Progenitor cell of endocrine pancreas (in vitro differentiated cells): ENCODE data around the gene ADGRG3. TPM values are rescaled to one million over a fixed set of nuclear protein-coding genes. Genes with fewer than 3 reads are reported as not detected.
A peak's percentile ranks its signal among the peaks of the same experiment; 100 is the strongest.

Experiments used
- DNase-seq: peaks from one replicate; pipeline ENCODE4 v3.0.0; 2021; ENCODE audit warnings: low spot score; ENCODE audit not compliant: unreplicated experiment
- H3K27ac Mint-ChIP-seq: 2 replicates; pipeline ENCODE4 v1.8.0; 2021; ENCODE audit warnings: mild to moderate bottlenecking, moderate library complexity, mixed read lengths
- H3K27me3 Mint-ChIP-seq: 2 replicates; pipeline ENCODE4 v1.8.0; 2021; ENCODE audit warnings: mixed read lengths
- H3K36me3 Mint-ChIP-seq: 2 replicates; pipeline ENCODE4 v1.8.0; 2022; ENCODE audit warnings: mixed read lengths; ENCODE audit not compliant: insufficient read depth
- H3K4me1 Mint-ChIP-seq: 2 replicates; pipeline ENCODE4 v1.8.0; 2021; ENCODE audit warnings: low read depth, mixed read lengths
- H3K4me3 Mint-ChIP-seq: 2 replicates; pipeline ENCODE4 v1.8.0; 2021; ENCODE audit warnings: low read depth, mild to moderate bottlenecking, moderate library complexity, mixed read lengths
- H3K9me3 Mint-ChIP-seq: 2 replicates; pipeline ENCODE4 v1.8.0; 2021; ENCODE audit warnings: low read depth, mixed read lengths
- total RNA-seq: library from RNA; stranded (reverse); gene quantifications from 2 replicates; pipeline ENCODE4 v1.2.1, GENCODE V29; 2021
- TF ChIP-seq, protein P1 (sequence below): fragments of 200-600 bp; sonication (generic); IDR thresholded peaks from one replicate; pipeline ENCODE4 v1.5.0; 2021; ENCODE audit warnings: antibody characterized with exemption, mild to moderate bottlenecking; ENCODE audit not compliant: unreplicated experiment

The ADGRG3 gene
- total RNA-seq, 1 donor from 2014 or later = not detected

DNA sequence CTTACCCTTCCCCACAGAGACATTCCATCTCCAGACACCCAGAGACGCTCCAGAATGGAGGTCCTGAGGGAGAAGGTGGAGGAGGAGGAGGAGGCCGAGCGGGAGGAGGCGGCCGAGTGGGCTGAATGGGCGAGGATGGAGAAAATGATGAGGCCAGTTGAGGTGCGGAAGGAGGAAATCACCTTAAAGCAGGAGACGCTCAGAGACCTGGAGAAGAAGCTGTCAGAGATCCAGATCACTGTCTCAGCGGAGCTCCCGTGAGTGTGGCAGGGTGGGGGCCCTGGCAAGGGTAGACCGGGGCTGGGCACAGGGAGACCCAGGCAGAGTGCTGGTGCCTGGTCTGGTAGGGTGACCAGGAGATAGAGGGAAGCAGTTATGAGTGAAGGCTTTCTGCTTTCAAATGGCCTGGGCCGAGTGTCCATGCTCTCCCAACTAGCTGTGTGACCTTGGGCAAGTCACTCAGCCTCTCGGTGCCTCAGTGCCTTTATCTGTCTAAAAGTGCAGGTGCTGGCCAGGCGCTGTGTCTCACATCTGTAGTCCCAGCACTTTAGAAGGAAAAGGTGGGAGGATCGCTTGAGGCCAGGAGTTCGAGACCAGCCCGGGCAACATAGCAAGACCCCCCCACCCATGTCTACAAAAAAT is 29.9 kb downstream of the ADGRG3 start:
- Mint-ChIP-seq H3K4me3 (no peak overlapping the region), H3K36me3 (no peaks in the 10 kb centered on the region), H3K4me1 (peaks cover 34% of the 10 kb centered on the region), H3K27me3 (no peaks in the 10 kb centered on the region), H3K27ac (no peak overlapping the region), H3K9me3 (no peaks in the 10 kb centered on the region)
- DNase-seq = no peak
- TF ChIP-seq, protein P1, sequence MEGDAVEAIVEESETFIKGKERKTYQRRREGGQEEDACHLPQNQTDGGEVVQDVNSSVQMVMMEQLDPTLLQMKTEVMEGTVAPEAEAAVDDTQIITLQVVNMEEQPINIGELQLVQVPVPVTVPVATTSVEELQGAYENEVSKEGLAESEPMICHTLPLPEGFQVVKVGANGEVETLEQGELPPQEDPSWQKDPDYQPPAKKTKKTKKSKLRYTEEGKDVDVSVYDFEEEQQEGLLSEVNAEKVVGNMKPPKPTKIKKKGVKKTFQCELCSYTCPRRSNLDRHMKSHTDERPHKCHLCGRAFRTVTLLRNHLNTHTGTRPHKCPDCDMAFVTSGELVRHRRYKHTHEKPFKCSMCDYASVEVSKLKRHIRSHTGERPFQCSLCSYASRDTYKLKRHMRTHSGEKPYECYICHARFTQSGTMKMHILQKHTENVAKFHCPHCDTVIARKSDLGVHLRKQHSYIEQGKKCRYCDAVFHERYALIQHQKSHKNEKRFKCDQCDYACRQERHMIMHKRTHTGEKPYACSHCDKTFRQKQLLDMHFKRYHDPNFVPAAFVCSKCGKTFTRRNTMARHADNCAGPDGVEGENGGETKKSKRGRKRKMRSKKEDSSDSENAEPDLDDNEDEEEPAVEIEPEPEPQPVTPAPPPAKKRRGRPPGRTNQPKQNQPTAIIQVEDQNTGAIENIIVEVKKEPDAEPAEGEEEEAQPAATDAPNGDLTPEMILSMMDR = no peak

DNA sequence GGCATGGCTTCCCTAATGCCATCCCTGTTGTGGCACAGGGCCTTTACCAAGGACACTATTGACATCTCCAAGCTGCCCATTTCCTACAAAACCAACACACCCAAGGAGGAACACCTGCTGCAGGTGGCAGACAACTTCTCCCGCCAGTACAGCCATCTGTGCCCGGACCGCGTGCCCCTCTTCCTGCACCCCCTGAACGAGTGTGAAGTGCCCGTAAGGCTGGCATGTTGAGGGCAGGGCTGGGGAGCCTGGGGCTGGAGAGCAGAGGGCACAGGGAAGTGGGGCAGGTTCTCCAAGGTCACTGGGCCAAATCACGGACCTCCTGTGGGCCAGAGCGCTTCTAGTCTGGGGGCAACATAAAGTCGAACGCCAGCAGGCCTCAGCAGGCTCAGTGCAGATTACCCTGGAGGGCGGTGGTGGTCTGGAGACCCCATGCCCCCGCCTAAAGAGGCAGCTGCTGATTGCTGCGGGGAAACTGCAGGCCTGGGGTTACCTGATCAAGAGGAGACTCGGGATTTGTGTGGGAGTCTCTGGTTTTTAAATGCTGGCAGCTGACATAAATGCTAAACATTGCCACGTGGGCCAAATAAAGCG is 30.8 kb downstream of the ADGRG3 start:
- Mint-ChIP-seq H3K27ac (no peak overlapping the region), H3K36me3 (no peaks in the 10 kb centered on the region), H3K4me3 (no peak overlapping the region), H3K4me1 (peaks cover 34% of the 10 kb centered on the region), H3K27me3 (no peaks in the 10 kb centered on the region), H3K9me3 (no peaks in the 10 kb centered on the region)
- TF ChIP-seq, protein P1 = no peak
- DNase-seq = no peak

DNA sequence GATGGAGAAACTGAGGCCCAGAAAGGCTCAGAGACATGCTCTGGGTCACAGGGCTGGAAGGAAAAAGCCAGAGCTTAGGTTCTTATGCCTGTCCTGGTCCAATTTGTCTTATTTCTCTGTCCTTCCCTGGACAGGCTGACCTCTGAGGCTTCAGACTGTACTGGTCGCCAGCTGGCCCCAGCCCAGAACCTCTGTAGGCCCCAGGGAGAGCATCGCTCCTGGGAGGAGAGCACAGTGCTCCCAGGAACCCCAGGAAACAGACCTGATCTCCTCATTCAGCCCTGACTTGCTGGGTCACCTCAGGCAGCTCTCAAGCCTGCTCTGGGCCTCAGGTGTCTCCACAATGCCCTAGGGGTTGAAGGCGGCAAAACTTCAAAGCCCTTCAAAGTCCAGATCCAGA is 31.4 kb downstream of the ADGRG3 start:
- Mint-ChIP-seq H3K9me3 (no peaks in the 10 kb centered on the region), H3K27me3 (no peaks in the 10 kb centered on the region), H3K36me3 (no peaks in the 10 kb centered on the region), H3K4me3 (no peak overlapping the region), H3K27ac (no peak overlapping the region), H3K4me1 (peaks cover 35% of the 10 kb centered on the region)
- TF ChIP-seq, protein P1 = no peak
- DNase-seq = no peak

DNA sequence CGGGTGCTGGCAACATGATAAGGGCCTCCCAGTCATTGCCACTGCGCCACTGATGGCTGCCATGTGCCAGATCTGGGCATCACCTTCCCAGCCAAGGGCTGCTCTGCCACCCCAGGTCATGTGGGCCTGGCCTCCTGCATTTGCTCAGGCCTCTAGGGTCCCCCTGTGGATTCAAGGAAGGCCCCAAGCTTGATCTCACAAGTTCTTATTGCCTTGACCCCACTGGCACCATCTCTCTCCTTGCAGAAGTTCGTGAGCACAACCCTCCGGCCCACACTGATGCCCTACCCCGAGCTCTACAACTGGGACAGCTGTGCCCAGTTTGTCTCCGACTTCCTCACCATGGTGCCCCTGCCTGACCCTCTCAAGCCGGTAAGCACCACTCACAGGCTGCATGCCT is 31.8 kb downstream of the ADGRG3 start:
- Mint-ChIP-seq H3K4me1 (peaks cover 34% of the 10 kb centered on the region), H3K27ac (peak overlapping the region; percentile 74), H3K27me3 (no peaks in the 10 kb centered on the region), H3K36me3 (no peaks in the 10 kb centered on the region), H3K9me3 (no peaks in the 10 kb centered on the region), H3K4me3 (no peak overlapping the region)
- DNase-seq = no peak
- TF ChIP-seq, protein P1 = no peak

DNA sequence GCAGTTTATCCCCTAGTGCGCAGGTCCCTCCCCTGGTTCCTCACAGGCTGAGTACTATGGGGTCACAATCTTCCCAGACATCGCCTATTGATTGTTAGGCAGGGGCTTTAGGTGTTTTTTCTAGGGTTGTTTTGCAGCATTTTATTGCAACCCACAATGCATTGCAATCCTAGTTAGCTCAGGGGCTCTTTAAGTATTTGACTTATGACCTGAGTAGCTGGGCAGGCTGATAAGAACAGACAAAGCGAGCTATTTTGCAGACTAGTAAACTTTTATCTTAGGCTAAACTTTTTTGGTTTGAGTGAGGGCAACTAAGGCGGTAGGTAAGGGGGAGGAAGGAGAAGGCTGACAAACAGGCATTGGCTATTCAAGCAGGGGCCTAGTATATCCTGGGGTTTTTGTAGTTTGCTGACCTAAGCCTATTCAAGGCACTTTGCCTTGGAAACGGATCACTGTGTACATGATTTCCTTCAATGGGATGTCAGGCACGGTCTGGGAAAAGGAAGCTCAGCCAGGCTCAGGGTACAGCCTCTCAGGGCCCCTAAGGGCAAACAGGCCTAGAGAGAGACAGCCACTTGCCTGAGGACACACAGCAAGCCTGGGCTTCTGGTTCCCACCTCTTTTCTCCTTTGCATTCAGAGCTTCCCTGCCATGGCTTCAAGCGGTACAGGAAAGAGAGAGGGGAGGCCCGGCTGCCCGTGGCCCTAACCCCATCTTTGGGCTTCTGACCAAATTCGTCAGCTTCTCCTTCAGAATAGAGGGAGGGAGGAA is 32.9 kb downstream of the ADGRG3 start:
- Mint-ChIP-seq H3K4me3 (peak overlapping the region; percentile 47), H3K4me1 (peaks cover 34% of the 10 kb centered on the region), H3K27me3 (no peaks in the 10 kb centered on the region), H3K36me3 (no peaks in the 10 kb centered on the region), H3K27ac (peak overlapping the region; percentile 98), H3K9me3 (no peaks in the 10 kb centered on the region)
- TF ChIP-seq, protein P1 = no peak
- no peak for DNase-seq
